GM21576 (cell line): ENCODE measurements around the gene GTF2I.
"Not testable (repeated sequence)": the region's sequence is repeated elsewhere in the genome, so short reads cannot be mapped to it uniquely, and the experiment has no call there.

Experiments
- ATAC-seq: cut with Tn5 transposase; IDR thresholded peaks from one replicate; pipeline ENCODE4 v1.9.1; 2021; ENCODE audit warnings: mild to moderate bottlenecking, moderate library complexity; ENCODE audit not compliant: unreplicated experiment

GTF2I gene

DNA sequence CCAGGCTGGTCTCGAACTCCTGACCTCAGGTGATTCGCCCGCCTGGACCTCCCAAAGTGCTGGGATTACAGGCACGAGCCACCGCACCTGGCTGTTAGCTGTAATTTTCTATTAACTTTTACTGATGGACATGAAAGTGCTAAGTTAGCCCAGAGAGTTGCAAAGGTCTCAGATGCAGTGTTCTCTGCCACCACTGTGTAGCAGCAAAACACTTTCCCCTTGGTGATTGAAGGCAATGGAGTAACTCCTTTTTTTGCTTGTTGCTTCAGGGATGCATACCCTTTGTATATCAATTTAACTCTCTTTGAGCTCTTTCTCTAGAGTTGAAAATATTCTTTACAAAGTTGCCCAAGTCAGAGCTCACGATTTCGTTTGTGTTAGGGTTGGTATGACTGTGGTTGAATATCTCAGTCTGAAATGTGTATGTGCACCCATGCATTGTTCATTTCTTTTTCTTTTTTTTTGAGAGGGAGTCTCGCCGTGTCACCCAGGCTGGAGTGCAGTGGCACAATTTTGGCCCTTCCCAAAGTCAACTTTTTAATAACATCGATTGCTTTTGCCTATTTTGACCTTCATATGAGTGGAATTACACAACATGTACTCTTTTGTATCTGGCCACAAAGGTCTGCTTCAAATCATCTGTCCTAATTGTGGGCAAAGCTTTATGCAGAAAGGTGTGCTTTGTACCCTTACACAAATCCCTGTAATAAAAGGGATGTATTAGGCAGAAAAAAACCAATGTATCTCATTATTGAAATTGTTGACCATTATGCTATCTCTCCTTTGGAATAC lies 52.6 kb downstream of the GTF2I start:
- ATAC-seq: no peak

DNA sequence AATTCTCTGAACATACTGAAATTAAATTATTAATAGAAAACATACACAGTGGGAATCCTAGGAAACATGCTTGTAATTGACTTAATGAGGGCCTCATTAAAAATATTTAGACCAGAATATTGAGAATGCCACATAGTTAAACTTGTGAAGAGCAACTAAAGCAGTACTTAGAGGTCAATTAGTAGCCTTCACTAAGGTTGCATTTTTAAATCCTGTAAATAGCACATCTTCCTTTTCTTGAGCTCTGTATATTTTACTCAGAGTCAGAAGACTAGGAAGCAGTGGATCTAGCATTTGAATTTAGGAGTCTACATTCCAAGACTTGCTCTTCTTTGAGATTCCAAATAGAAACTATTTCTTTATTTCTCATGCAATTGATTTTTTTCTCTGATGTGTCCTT lies 56.0 kb downstream of the GTF2I start:
- no peak for ATAC-seq

DNA sequence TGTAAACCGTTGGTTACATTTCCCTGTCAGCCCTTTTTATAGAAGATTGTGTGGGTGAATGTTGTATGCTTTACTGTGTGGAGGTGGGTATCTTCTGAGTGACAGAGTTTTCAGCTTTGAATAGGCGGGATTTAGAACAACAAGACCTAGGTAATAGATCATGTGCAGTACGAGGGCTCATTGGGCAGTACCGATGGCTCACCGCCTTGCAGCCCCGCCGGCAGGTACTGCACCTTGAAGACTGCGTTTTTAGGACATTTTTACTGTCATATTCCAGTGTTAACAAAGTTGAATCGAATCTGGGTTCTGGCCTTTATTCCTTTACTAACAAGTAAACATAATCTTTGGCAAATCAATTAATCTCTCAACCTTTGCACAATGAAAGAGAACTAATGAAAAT lies 60.4 kb downstream of the GTF2I start:
- ATAC-seq: no peak

DNA sequence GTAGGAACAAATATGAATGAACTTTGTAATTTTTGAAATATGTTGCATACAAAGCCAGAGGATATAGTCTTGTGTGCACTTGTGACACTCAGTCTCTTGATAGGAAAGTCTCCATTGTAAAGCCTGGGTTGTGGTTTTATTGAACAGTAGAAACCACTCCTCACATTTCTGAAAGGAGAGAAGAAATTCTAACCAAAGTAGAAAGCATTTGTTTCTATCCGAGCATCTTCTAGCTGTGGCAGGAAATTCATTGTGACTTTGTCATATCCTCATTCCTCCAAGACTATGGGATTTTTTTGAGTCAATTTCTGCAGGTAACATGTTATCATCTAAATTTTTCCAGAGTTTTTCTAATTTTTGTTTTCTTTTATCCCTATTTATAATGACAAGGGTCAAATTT lies 60.8 kb downstream of the GTF2I start:
- no peak for ATAC-seq

DNA sequence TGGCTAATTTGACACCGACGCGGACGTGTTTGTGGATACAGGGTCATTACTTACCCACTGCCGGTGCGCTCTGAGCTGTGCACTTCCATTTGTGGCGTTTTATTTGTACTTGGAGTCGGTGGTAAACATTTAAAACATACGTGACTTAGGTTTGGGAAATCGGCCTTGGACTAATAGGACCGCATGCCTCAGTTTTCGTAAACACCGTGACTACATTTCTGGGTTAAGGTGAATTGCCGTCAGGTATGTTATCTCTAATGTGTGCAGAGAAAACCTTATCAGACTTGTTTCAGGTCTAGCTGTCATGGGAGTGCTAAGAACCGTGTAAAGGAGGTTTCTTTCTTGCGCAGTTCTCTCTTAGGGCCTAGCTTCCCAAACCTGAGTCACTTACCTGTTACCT lies 64.6 kb downstream of the GTF2I start:
- no peak for ATAC-seq

DNA sequence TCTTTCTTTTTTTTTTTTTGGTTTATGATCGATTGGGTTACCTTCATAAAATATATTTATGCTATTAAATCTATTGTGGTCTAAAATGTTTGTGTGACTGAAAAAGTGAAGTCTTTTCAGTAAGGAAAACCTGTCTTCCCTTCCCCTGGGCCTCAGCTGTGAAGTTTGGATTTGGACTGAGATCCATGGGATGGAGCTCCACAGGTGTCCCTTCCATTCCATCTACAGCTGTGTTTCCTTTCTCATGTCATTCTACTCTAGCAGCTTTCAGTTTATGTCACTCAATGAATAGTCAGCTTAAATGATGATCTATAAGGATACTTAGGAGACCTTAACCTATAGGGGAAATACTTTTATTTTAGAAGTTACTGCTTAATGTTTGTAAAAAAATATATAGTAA lies 68.3 kb downstream of the GTF2I start:
- no peak for ATAC-seq

DNA sequence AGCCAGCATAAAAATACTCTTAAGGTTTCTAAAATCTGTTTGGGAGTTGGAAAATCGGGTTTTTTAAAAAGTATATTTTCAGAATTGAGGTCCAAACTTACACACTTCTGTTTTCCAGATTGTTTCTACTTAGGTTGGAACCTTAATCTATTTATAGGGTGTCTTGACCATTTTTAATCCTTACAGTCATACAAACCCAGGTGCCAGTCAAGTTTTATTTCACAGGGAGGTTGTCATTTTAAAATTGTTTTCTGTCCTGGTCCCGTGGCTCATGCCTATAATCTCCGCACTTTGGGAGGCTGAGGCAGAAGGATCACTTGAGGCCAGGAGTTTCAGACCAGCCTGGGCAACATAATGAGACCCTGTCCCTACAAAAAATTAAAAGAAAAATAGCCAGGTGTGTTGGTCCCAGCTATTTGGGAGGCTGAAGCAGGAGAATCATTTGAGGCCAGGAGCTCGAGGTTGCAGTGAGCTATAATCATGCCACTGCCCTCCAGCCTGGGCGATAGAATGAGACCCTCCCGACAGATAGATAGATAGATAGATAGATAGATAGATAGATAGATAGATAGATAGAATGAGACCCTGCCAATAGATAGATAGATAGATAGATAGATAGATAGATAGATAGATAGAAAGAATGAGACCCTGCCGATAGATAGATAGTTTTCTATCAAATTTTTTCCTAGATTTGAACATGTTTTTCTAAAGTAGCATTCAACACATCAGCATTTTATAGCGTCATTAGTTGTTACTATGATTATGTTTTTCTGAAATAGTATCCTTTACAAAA lies 69.0 kb downstream of the GTF2I start:
- no peak for ATAC-seq

DNA sequence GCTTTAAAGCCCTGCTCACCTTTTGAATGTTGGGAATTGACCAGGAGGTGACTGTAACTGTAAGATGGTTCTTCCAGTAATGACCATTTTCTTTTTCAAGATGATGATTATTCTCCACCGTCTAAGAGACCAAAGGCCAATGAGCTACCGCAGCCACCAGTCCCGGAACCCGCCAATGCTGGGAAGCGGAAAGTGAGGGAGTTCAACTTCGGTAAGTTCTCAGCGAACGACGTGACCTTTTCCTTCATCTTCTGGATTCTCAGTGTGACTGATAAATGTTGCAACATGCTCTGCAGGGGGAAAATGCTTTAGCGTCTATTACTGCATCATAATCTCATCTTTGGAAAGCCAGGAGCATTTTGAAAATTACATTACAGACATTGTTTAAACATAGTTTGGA lies 71.2 kb downstream of the GTF2I start:
- not testable (repeated sequence) for ATAC-seq

DNA sequence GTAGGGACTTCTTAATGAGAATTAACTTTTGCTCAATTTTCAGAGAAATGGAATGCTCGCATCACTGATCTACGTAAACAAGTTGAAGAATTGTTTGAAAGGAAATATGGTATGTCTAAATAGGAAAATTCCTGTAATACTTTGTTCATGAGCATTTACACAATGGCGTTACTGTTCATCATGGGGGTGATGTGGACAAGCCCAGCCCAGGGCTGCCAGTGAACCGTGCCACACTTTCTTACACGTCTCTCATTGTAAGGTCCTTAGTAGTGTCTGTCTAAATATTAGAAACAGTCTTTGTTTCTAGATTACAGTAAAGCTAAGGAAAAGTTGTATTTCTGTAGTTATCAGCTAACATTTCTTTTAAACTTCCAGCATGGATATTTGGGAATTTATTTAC lies 72.7 kb downstream of the GTF2I start:
- not testable (repeated sequence) for ATAC-seq

DNA sequence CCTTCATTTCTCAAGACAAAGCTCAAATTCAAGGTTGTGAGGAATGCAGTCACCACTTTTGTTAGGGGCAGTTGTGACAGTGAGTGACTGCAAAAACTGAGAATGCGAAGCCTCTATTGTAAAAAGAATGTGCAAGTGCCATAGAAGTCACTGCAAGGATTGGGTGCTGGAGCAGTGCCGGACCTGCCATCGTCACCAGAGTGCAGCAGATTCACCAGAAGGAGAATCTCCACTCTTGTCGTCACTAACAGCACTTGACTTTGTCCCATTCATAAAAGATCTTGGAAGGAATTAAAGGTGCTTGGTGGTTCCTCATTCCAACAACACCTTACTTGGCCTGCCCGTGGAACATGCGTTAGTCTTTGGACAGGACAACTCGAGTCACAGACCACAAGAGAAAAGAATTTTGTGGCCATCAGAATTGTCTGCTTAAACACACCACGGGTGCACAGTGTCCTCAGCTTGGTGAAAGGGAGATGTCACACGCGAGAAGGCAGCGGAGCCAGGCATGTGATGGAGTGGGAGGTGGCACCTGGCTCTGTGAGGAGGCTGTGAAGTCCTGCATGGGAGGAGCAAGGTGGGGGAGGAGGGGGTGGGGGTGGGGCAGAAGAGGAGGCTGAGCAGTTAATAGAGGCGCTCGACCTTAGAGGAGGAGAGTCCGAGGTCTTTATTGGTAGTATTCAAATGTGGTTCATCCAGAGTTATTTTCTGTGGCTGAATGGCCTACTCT lies 82.6 kb downstream of the GTF2I start:
- ATAC-seq: not testable (repeated sequence)

DNA sequence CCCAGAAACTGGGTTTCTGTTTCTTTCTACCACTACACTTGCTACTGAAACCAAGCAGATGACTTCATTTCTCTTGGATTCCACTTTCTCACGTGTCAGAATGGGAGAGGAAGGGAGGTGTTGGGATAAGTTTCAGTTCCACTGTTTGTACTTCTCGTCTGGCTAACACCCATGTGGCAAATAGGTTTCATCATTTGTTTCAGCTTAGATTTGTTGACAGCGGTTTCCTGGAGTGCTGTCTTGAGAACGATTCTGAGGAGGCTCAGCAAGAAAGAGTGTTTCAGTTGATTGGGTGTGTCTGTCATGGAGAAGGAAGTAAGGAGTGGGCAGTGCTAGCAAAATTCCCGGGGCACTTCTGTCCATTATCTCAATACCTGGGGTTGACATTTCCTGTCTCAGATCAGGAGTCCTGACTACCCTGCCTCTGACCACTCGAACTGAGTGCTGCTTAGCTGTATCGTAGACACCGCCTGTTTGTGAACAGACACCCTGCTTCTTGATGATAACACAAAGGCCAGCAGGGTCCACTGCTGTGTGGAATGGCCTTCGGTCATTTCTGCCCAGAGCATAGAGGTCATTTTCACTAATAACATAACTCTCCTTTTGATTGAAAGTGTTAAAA lies 86.5 kb downstream of the GTF2I start:
- not testable (repeated sequence) for ATAC-seq

DNA sequence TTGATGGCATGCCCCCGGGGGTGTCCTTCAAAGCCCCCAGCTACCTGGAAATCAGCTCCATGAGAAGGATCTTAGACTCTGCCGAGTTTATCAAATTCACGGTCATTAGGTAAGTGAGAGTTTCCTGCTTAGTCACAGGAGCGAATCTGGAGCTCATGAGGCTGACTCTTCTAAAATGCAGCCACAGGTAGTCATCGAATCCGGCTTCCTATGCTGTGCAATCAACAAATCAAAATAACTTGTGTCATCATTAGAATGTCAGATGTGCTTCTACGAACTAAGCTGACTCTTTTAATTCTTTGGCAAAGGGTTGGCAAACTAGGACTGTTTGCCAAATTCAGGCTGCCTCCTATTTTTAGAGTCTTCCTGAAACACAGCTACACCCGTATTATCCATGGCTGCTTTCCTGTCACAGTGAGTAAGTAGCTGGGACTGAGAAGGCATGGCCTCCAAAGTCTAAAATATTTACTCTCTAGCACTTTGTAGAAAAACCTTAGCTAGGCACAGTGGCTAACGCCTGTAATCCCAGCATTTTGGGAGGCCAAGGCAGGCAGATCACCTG lies 96.5 kb downstream of the GTF2I start:
- ATAC-seq: not testable (repeated sequence)

DNA sequence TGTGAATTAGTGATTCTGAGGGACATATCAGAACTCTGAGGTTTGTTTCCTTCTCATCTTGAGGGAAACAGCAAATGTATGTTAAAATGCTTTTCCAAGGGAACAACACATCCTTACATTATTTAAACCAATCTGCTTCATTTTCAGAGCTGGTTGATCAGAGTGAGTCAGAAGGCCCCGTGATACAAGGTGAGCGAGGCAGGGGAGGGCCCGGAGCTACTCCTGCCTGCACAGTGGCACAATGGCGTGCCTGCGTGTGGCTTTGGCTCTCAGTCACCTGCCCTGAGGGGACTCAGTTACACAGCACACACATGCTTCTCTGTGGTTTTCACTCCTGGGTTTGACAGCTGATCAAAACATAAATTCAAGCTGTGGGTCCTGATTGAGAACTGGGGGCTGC lies 99.2 kb downstream of the GTF2I start:
- not testable (repeated sequence) for ATAC-seq

DNA sequence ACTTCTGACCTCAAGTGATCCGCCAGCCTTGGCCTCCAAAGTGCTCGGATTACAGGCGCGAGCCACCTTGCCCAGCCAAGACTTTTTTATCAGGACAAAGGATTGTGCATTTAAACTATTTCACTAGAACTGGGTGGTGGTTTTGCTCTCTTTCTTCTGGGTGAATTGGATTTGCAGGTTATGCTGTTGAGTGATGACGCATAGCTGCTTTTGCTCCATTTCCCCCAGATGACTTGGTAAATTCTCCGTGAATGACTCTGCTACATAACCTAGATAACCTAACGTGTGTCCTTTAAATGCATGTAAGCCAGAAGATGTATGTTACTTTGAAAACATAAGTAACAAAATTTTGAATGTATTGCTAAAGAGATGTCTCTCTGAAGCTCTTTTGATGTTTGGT lies 100.8 kb downstream of the GTF2I start:
- ATAC-seq: not testable (repeated sequence)

DNA sequence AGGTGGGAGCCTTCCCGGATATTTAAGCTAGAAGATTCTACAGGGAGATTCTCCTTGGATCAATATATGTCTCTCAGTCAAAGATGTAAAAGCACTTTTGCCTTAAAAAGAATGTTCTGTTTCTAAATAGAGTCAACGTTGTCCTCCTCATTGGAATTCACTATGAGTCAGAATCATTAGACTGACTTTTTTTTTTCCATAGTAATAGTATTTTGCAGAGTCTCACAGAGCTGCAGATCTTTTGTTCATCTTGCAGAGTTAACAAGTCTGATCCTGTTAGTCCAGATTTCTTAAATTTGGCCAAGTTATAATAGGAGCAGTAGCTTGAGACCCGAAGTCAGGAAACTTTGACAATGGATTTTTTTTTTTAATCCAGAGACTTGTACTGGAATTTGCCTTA lies 101.5 kb downstream of the GTF2I start:
- ATAC-seq: not testable (repeated sequence)

DNA sequence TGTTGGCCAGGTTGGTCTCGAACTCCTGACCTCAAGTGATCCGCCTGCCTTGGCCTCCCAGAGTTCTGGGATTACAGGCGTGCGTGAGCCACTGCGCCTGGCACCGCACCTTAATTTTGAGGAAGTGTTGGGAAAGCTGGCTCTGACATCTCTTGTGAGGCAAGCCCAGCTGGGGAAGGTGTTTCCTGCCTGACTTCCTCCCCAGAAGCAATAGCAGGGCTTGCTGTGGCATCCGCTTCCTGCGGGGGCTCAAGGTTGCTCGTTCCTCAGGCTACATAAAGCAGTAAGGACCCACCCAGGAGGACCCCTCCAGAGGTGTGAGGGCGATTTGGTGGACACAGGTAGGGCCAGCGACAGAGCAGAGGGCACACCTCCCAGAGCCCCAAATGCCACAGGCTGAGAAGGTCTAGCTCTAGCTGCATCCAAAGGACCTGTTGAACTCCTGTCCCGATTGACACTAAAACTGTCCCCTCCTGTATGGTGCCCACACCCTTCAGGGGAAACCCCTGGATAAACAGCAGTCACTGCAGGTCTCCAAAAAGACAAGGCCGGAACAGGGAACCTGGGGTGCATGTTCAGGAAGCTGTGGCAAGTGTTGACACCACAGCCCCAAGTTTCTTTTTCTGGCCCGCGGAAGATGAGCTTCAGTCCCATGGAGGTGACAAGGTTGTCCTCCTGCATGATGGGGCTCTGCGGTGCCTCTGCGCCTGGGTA lies 107.8 kb downstream of the GTF2I start:
- not testable (repeated sequence) for ATAC-seq

DNA sequence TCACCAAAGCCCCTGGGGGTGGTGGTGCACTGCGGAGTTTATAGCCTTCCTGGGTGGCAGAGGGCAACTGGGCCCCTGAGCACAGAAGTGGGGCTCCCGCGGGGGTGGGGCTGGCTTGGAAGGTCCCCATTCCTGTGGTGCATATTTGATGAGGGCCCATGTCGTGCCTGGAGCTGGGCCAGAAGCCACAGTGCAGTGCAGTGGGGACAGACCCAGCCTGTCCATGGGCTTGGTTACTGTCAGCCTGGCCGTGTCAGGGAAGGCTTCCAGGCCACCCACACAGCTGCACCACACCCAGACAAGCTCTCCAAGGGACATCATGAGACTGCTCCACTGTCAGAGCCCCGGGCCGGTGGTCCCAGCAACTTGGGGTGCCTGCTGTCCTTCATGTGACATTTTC lies 109.0 kb downstream of the GTF2I start:
- ATAC-seq: not testable (repeated sequence)

DNA sequence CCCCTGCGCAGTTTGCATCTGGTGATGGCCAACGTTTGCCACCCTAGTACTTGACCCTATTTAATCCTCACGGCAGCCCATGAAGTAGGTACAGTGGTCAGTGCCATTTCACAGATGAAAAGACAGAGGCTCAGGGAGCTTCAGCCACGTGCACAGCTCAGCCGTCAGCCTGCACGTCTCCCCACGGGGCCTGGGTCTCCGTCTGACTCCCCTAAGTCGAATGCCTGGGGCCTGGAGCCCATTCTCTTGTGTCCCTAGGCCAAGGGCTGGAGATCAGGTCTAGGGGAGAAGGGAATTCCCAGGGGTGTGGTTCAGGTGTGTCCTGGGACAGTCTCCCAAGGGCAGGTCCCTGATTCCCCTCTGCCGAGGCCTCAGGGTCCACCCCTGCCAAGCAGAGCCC lies 109.5 kb downstream of the GTF2I start:
- ATAC-seq: not testable (repeated sequence)

DNA sequence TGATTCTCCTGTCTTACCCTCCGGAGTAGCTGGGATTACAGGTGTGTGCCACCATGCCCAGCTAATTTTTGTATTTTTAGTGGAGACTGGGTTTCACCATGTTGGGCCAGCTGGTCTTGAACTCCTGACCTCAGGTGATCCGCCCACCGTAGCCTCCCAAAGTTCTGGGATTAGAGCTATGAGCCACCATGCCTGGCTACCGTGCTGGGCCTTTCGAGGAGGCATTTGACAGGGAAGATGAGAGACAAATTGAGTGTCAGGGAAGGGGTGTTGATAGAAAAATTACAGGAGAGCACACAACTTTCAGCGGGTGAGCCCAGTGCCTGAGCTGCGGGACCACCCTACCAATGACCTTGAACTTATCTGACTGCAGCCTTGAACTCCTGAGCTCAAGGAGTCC lies 112.5 kb downstream of the GTF2I start:
- ATAC-seq: not testable (repeated sequence)

DNA sequence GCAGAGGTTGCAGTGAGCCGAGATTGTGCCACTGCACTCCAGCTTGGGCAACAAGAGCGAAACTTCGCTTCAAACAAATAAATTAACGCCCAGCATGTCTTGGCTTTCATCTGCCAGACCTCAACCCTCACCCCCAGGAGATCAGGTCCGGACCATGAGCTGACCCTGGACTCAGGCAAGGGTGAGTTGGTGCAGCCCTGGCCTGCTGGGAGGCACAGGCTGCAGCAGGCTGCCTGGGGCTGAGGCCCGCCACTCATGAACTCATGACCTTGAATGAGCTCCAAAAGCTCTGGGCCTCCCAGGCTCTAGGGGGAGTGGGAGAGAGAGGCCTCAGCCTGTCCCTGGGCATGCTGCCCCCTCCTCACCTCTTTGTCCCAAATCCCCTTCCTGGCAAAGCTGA lies 114.6 kb downstream of the GTF2I start:
- ATAC-seq: not testable (repeated sequence)
